ENCODE data around the gene TBCC.

The TBCC gene

DNA sequence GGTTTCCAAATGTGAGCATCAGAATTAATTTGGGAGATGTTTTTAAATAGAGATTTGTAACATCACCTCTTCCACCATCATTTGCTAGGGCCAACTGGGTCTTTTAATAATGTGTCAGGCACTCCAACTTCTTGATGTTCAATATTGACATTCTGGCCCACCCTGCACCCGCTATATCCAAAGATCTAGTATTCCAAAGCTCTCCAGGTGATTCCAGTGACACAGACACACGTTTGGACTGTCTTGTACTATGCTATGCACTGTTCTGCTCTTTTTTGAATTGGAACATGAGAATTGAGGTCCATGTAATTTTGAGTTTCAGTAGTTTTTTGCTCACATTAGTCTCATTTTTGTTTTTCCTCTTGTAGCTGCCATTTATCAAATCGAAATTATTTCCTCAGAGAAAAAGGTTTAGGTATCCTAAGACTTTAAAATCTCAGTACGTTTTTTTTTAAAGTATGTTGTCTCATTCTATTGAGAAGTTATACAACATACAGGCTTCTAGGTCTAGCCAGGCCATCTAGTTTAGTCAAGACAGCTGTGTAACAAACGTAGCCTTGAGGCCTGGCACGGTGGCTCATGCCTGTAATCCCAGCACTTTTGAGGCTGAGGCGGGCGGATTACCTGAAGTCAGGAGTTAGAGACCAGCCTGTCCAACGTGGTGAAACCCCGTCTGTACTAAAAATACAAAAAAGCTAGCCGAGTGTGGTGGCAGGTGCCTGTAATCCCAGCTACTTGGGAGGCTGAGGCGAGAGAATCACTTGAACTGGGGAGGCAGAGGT lies 39.0 kb upstream of the TBCC start:
- TF ChIP-seq, protein P1, sequence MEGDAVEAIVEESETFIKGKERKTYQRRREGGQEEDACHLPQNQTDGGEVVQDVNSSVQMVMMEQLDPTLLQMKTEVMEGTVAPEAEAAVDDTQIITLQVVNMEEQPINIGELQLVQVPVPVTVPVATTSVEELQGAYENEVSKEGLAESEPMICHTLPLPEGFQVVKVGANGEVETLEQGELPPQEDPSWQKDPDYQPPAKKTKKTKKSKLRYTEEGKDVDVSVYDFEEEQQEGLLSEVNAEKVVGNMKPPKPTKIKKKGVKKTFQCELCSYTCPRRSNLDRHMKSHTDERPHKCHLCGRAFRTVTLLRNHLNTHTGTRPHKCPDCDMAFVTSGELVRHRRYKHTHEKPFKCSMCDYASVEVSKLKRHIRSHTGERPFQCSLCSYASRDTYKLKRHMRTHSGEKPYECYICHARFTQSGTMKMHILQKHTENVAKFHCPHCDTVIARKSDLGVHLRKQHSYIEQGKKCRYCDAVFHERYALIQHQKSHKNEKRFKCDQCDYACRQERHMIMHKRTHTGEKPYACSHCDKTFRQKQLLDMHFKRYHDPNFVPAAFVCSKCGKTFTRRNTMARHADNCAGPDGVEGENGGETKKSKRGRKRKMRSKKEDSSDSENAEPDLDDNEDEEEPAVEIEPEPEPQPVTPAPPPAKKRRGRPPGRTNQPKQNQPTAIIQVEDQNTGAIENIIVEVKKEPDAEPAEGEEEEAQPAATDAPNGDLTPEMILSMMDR (IDR thresholded peaks at IDR 0.05) = no peak

DNA sequence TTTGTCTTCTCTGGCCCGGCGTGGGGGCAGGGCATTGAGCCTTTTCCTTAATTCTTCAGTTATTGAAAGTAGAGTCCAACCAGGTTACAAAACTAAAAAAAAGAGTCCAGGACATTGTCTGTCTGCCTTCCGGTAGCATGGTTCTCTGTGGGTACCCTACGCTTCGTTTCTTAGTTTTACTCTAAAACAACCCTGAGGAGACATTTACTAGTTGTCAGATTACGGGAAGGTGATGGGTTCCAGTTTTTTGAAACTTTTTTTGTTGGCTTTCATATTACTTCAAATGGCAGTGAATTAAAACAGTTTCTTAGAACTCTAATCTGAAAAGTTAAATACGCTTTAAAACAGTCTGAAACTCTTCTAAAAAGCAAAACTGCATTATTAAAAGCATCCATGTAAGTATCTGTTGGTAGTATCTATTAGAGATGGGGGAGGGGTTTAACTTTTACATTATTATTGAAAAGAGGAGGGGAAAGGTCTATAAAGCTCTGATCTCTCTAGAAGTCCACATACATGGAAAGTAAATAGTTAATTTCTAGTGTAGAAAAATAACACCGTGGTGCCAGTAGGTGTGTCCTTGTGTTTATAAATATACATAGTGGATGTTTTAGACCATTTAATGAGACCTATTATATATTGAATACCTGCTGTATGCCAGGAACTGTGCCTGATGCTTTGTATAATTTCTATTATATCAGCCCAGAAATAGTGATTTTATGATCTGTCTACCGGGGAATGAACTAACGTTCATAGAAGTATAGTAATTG lies 38.2 kb upstream of the TBCC start:
- TF ChIP-seq, protein P1 (IDR thresholded peaks at IDR 0.05) = no peak

DNA sequence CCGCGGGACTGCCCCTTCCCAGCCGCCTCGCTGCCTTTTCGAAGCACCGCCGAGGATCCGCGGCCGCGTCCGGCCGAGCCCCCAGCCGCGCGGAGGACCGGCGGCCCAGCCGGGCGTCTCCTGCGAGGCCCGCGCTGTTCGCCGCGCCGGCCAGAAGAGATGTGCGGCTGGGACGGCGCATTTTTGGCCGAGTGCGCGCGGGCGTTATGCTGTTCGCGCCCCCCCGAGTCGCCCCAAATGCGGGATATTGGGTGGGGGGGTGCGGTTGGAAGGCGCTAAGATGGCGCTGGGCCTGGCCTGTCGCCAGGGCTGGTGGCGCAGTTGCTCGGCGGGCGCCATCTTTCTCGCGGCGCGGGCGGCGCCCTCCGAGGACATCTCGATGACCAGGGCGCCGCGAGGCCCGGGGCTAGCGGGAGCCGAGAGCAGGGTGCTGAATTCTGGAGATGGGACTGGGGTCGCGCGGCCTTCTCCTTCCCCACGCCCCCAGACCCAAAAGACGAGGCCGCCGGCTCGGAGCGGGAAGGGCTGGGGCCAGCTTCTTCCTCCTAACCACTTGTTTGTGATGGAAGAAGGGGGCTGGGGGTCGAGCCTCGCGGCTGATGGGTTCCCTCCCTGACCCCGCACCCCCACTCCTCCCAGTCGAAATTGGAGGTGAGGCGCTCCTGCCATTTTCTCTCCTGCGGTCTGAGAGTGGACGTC lies 37.4 kb upstream of the TBCC start:
- TF ChIP-seq, protein P1 (IDR thresholded peaks at IDR 0.05) = no peak

DNA sequence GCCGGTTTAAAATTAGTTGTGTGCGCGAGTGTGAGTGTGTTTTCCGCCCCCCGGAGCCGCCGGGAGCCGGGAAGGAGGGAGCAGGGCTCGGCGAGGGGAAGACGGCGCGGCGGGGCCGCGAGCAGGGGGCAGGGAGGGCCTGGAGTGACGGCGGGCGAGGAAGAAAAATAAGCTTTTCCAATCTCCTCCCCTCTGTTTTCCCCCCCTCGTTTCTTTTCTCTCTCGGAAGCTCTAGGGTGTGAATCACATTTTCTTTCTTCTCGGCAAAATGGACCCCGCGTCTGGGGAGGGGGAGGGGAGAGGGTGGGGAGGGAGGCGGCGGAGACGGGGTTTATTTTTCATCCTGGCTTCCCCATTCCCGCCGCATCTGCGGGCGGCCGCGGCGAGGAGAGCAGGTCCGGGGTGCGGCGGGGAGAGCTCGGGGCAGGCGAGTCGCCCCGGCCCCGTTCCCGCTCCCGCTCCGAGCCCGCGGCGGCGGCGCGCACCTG lies 36.8 kb upstream of the TBCC start:
- TF ChIP-seq, protein P1 (IDR thresholded peaks at IDR 0.05) = no peak

DNA sequence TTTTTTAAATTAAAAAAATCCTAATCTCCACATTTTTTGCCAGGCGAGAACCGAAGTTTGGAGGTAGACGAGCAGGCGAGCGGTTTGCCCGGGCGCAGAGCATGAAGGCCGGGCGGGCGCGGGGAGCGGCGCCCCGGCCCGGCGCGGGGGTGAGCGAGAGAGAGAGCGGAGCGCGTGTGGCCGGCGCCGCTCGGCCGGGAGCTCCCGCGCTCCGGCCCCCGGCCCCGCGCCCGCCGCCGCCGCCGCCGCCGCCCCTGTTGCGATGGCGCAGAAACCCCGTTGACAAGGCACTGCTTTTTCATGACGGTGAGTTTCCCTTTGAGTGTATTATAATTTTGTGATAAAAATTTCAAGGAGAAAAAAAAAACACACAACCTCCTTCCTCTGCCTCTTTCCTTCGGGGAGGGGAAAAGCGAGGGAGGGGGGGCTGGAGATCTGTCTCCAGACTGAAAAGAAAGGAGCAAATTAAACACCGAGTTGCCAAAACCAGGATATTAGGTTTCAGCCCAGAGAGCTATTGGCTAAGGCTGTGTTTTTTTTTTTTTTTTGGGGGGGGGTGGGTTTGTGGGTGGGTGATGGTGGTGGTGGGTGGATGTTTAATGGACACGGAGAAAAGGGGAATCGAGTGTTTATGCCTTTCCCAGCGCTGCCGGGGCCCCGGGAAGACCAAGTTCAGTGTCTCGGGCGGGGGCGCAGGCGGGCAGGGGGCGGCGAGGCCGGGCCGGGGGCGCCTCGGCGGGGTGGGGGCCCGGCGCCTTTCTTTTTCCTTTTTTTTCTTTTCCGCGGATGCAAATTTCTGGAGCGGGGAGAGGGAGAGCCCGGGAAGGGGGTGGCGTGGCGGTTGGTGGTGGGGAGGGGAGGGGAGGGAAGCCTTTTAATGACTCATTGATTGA lies 36.1 kb upstream of the TBCC start, which contains the start of gene BICRAL:
BICRAL (plus strand) TSS at position 257 of the 893 bp plus-strand sequence. CDS start 39,971 bp downstream, outside the sequence.
- TF ChIP-seq, protein P1 (IDR thresholded peaks at IDR 0.05) = no peak

DNA sequence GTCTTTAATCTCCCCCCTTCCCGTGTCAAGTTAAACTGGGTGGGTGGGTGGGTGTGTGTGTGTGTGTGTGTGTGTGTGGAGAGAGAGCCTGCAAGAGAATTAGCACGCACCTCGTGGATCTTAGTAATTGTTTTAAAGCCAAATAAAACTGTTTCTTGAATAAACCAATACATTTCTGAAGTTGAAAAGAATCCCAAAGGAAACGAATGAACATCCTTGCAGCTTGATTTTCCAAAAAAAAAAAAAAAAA lies 35.6 kb upstream of the TBCC start:
- TF ChIP-seq, protein P1 (IDR thresholded peaks at IDR 0.05) = no peak

DNA sequence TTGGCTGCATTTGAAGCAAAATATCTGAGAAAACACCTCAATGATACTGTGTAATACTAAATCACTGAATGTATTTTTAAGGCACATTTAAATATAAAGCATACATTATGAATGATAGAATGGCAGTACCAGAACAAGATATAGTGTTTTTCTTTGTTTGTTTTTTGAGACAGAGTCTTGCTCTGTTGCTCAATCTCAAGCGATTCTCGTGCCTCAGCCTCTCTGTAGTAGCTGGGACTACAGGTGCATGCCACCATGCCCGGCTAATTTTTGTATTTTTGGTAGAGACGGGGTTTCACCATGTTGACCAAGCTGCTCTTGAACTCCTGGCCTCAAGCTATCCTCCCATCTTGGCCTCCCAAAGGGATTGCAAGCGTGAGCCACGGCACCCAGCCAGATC lies 33.6 kb upstream of the TBCC start:
- TF ChIP-seq, protein P1 (IDR thresholded peaks at IDR 0.05) = no peak

Data from LNCAP (cell line).